Mammary epithelial cell (primary cell): Measurements from ENCODE around the gene CDK19.

ENCODE experiments used
- EZH2 ChIP-seq: IDR thresholded peaks from 2 replicates; pipeline ENCODE4 v1.6.1; 2012; ENCODE audit warnings: low read length, inconsistent platforms, borderline replicate concordance
- TF ChIP-seq, protein P1 (sequence below), 2 donors: IDR thresholded peaks in 1 of 2; conservative IDR thresholded peaks in 1 of 2; 2 replicates each; pipeline ENCODE4 v1.5.1; 2011 to 2012; ENCODE audit warnings: inconsistent platforms in 2 of 2, low read length in 2 of 2, mild to moderate bottlenecking in 2 of 2, control low read depth in 1 of 2, low read depth in 1 of 2; ENCODE audit not compliant: insufficient read depth in 1 of 2; ENCODE audit errors: extremely low read depth in 1 of 2

DNA sequence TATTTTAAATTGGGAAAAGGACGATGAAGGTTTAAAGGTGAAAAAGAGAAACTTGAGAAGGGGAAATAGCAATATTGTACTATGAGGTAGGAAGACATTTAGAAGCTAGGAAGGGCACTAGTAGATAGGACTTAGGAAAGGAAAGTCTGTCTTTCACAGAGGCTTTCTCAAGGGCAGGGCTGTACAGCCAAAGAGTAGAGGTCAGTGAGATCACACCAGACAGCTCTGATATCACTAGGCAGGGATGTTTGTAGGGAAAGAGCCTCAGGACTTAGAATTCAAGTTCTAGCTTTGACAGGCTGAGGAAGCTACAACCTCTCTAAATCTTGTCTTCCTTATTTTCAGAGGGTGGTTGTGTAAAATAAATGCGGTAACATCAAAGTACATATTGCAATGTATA lies 178.5 kb downstream of the CDK19 start:
- TF ChIP-seq, protein P1, sequence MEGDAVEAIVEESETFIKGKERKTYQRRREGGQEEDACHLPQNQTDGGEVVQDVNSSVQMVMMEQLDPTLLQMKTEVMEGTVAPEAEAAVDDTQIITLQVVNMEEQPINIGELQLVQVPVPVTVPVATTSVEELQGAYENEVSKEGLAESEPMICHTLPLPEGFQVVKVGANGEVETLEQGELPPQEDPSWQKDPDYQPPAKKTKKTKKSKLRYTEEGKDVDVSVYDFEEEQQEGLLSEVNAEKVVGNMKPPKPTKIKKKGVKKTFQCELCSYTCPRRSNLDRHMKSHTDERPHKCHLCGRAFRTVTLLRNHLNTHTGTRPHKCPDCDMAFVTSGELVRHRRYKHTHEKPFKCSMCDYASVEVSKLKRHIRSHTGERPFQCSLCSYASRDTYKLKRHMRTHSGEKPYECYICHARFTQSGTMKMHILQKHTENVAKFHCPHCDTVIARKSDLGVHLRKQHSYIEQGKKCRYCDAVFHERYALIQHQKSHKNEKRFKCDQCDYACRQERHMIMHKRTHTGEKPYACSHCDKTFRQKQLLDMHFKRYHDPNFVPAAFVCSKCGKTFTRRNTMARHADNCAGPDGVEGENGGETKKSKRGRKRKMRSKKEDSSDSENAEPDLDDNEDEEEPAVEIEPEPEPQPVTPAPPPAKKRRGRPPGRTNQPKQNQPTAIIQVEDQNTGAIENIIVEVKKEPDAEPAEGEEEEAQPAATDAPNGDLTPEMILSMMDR (conservative IDR thresholded peaks at IDR 0.05 in 1 of 2, IDR thresholded peaks at IDR 0.05 in 1 of 2; ENCODE audit: extremely low read depth in 1 of 2, insufficient read depth in 1 of 2, low read depth in 1 of 2, low read length in 2 of 2): no peak
- TF ChIP-seq EZH2: no peak
